ENCODE data around the gene NKD1. TPM values are rescaled to one million over a fixed set of nuclear protein-coding genes. Genes with fewer than 3 reads are reported as not detected.

Gene NKD1
- total RNA-seq, 1 experiment from 2014 or later, result 0.44 TPM

DNA sequence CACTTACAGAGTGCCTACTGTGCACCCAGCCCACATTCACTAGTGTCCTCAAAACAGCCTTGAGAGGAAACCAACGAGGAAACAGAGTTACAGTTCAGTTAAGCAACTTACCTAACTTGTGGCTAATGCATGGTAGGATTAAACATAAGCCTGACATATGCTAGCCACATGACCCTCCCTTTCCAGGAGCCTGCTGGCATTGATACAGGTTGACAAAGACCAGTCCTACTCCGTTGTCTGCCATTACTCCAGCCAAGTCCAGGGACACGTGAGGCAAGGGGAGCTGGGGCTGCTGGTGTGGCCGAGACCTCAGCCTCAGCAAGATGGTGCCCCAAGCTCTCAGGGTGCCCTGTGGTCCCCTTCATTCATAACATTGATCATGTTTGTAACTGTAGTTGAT is 95.0 kb downstream of the NKD1 start:
- no peaks in the 10 kb centered on the region for H3K4me1 ChIP-seq (replicated peaks; ENCODE audit: insufficient read depth)
- no peaks in the 10 kb centered on the region for H3K79me2 ChIP-seq (ENCODE audit: low read depth)
- H2AFZ ChIP-seq, result no peak overlapping the region
- H3K27ac ChIP-seq, result no peak overlapping the region
- peaks cover 7% of the 10 kb centered on the region; the same call in 1 of the 2 replicates for H3K27me3 ChIP-seq (ENCODE audit: insufficient read depth, low read depth)
- intact Hi-C loops (cut with micrococcal nuclease; ENCODE audit: unreplicated experiment), result no loop called here
- DNase-seq, result no peak
- POLR2A ChIA-PET (ENCODE audit: unreplicated experiment), result no interaction called here
- no peaks in the 10 kb centered on the region for H4K20me1 ChIP-seq (ENCODE audit: insufficient read depth)
- H3K4me2 ChIP-seq, result no peak overlapping the region
- CTCF ChIA-PET, result no interaction called here
- no peaks in the 10 kb centered on the region for H3F3A ChIP-seq (ENCODE audit: insufficient read depth, low read depth)
- no TSS peak for BruUV-seq (replicated peaks)
- TF ChIP-seq EZH2 (IDR thresholded peaks at IDR 0.05; ENCODE audit: low read depth), result no peak
- TF ChIP-seq, protein P1, sequence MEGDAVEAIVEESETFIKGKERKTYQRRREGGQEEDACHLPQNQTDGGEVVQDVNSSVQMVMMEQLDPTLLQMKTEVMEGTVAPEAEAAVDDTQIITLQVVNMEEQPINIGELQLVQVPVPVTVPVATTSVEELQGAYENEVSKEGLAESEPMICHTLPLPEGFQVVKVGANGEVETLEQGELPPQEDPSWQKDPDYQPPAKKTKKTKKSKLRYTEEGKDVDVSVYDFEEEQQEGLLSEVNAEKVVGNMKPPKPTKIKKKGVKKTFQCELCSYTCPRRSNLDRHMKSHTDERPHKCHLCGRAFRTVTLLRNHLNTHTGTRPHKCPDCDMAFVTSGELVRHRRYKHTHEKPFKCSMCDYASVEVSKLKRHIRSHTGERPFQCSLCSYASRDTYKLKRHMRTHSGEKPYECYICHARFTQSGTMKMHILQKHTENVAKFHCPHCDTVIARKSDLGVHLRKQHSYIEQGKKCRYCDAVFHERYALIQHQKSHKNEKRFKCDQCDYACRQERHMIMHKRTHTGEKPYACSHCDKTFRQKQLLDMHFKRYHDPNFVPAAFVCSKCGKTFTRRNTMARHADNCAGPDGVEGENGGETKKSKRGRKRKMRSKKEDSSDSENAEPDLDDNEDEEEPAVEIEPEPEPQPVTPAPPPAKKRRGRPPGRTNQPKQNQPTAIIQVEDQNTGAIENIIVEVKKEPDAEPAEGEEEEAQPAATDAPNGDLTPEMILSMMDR (conservative IDR thresholded peaks at IDR 0.05), result no peak
- H3K9me2 ChIP-seq (ENCODE audit: insufficient read depth), result no peaks in the 10 kb centered on the region
- no peak overlapping the region for H3K4me3 ChIP-seq
- no peaks in the 10 kb centered on the region for H3K36me3 ChIP-seq (ENCODE audit: low read depth)
- H3K9me3 ChIP-seq (ENCODE audit: insufficient read depth, low read depth), result no peaks in the 10 kb centered on the region

DNA sequence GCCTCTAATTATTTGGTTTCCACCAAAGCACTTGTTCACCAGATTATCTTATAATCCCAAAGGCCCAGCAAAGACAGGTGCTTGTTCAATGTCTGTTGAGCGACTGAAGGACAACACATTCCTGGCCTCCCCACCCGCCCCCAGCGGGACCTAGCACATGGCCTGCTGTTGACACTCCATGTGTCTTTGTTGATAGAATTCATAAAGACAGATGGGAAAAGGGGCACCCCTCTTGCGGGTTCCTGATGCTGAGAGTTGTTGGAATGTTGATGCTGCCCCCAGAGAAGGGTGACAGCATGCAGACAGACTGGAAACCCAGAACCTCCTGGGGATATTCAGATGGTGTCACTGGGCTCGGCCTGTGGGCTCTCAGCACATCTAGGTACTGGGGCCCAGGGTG is 96.0 kb downstream of the NKD1 start:
- H3K4me3 ChIP-seq, result no peak overlapping the region
- H3K36me3 ChIP-seq (ENCODE audit: low read depth), result no peaks in the 10 kb centered on the region
- H3K79me2 ChIP-seq (ENCODE audit: low read depth), result no peaks in the 10 kb centered on the region
- no peaks in the 10 kb centered on the region for H3K9me3 ChIP-seq (ENCODE audit: insufficient read depth, low read depth)
- no peak overlapping the region for H3K27ac ChIP-seq
- H3K4me1 ChIP-seq (replicated peaks; ENCODE audit: insufficient read depth), result no peaks in the 10 kb centered on the region
- no peak overlapping the region for H2AFZ ChIP-seq
- peaks cover 7% of the 10 kb centered on the region for H3K27me3 ChIP-seq (ENCODE audit: insufficient read depth, low read depth)
- no TSS peak for BruUV-seq (replicated peaks)
- H3K9me2 ChIP-seq (ENCODE audit: insufficient read depth), result no peaks in the 10 kb centered on the region
- intact Hi-C loops (cut with micrococcal nuclease; ENCODE audit: unreplicated experiment), result loop anchor here (2.0 kb wide), 1 partner anchor 269 kb away; no protein-coding TSS in a partner anchor
- ChIA-PET POLR2A (ENCODE audit: unreplicated experiment) (no interaction called here), CTCF (interaction anchor here (0.9 kb wide), 1 partner anchor 289 kb away, joined by 8 read pairs; no protein-coding TSS in a partner anchor)
- no peak for DNase-seq
- H3K4me2 ChIP-seq, result no peak overlapping the region
- H3F3A ChIP-seq (ENCODE audit: insufficient read depth, low read depth), result no peaks in the 10 kb centered on the region
- H4K20me1 ChIP-seq (ENCODE audit: insufficient read depth), result no peaks in the 10 kb centered on the region
- TF ChIP-seq, protein P1 (conservative IDR thresholded peaks at IDR 0.05), result no peak
- TF ChIP-seq EZH2 (IDR thresholded peaks at IDR 0.05; ENCODE audit: low read depth), result no peak

DNA sequence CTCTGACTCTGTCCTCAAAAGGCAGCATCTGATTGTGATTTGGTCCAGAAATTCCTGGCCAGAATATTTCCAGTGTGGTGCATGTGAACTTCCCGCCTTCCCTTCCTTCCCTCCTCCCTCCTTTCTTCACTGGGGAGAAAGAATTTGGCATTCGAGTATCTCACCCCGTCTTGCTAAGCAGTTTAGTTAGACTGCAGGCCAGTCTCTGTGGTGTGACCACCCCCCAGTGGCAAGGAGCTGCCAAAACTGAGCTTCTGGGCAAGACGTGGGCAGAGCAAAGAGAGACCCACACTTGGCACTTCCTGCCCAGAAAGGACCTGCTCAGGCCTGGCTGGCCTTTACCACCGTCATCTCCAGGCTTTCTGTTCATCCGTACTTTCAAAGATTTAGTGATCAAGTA is 96.5 kb downstream of the NKD1 start:
- Histone ChIP-seq H3K27me3 (ENCODE audit: insufficient read depth, low read depth) (peaks cover 7% of the 10 kb centered on the region), H3K9me2 (ENCODE audit: insufficient read depth) (no peaks in the 10 kb centered on the region), H3F3A (ENCODE audit: insufficient read depth, low read depth) (no peaks in the 10 kb centered on the region), H2AFZ (no peak overlapping the region), H3K4me2 (no peak overlapping the region), H4K20me1 (ENCODE audit: insufficient read depth) (no peaks in the 10 kb centered on the region), H3K79me2 (ENCODE audit: low read depth) (no peaks in the 10 kb centered on the region), H3K4me1 (replicated peaks; ENCODE audit: insufficient read depth) (no peaks in the 10 kb centered on the region), H3K36me3 (ENCODE audit: low read depth) (no peaks in the 10 kb centered on the region), H3K4me3 (no peak overlapping the region), H3K27ac (no peak overlapping the region), H3K9me3 (ENCODE audit: insufficient read depth, low read depth) (no peaks in the 10 kb centered on the region)
- ChIA-PET CTCF (interaction anchor here (0.6 to 0.9 kb wide), 3 partner anchors 162 to 290 kb away, joined by 4 to 8 read pairs (median 4); no protein-coding TSS in a partner anchor), POLR2A (ENCODE audit: unreplicated experiment) (no interaction called here)
- intact Hi-C loops (cut with micrococcal nuclease; ENCODE audit: unreplicated experiment), result loop anchor here (2.0 kb wide), 1 partner anchor 270 kb away; no protein-coding TSS in a partner anchor
- TF ChIP-seq EZH2 (IDR thresholded peaks at IDR 0.05; ENCODE audit: low read depth), result no peak
- TF ChIP-seq, protein P1 (conservative IDR thresholded peaks at IDR 0.05), result peak; percentile 67
- DNase-seq, result peak in 1 of 2 experiments; percentile 34
- no TSS peak for BruUV-seq (replicated peaks)
